GM12878 (cell line): ENCODE results near the gene ABCA3.

Experiments
- BRCA1 ChIP-seq: IDR thresholded peaks from 2 replicates; pipeline ENCODE4 v1.6.1; 2011; ENCODE audit warnings: low read depth, low read length, improper control_type of control experiment
- CTCF ChIP-seq, 3 experiments: IDR thresholded peaks in 2 of 3; conservative IDR thresholded peaks in 1 of 3; 2 replicates each; pipeline ENCODE4 v1.5.1; 2011; ENCODE audit warnings: low read depth in 3 of 3, low read length in 3 of 3, mild to moderate bottlenecking in 3 of 3, control low read depth in 2 of 3, moderate library complexity in 2 of 3, inconsistent platforms in 1 of 3, mixed read lengths in 1 of 3; ENCODE audit not compliant: control insufficient read depth in 2 of 3, insufficient read depth in 1 of 3; ENCODE audit errors: extremely low read depth in 1 of 3
- EP300 ChIP-seq, 2 experiments: fragments of 150-350 bp in 1 of 2; IDR thresholded peaks; 2 replicates each; pipeline ENCODE4 v1.6.1; 2011 to 2012; ENCODE audit warnings: low read depth in 2 of 2, low read length in 2 of 2, borderline replicate concordance in 1 of 2, improper control_type of control experiment in 1 of 2, inconsistent platforms in 1 of 2; ENCODE audit not compliant: control insufficient read depth in 1 of 2
- EZH2 ChIP-seq: IDR thresholded peaks from 2 replicates; pipeline ENCODE4 v1.6.1; 2012; ENCODE audit warnings: low read depth, mild to moderate bottlenecking, control low read depth, inconsistent platforms, low read length, borderline replicate concordance; ENCODE audit not compliant: control insufficient read depth
- POLR2AphosphoS5 ChIP-seq: IDR thresholded peaks from 2 replicates; pipeline ENCODE4 v1.6.1; 2011; ENCODE audit warnings: mild to moderate bottlenecking, low read length, inconsistent platforms
- YY1 ChIP-seq: IDR thresholded peaks from 2 replicates; pipeline ENCODE4 v1.6.1; 2011; ENCODE audit warnings: low read depth, mild to moderate bottlenecking, low read length
- ZNF384 ChIP-seq: IDR thresholded peaks from 2 replicates; pipeline ENCODE4 v1.6.1; 2012; ENCODE audit warnings: low read depth, mild to moderate bottlenecking, low read length, improper control_type of control experiment, borderline replicate concordance

DNA sequence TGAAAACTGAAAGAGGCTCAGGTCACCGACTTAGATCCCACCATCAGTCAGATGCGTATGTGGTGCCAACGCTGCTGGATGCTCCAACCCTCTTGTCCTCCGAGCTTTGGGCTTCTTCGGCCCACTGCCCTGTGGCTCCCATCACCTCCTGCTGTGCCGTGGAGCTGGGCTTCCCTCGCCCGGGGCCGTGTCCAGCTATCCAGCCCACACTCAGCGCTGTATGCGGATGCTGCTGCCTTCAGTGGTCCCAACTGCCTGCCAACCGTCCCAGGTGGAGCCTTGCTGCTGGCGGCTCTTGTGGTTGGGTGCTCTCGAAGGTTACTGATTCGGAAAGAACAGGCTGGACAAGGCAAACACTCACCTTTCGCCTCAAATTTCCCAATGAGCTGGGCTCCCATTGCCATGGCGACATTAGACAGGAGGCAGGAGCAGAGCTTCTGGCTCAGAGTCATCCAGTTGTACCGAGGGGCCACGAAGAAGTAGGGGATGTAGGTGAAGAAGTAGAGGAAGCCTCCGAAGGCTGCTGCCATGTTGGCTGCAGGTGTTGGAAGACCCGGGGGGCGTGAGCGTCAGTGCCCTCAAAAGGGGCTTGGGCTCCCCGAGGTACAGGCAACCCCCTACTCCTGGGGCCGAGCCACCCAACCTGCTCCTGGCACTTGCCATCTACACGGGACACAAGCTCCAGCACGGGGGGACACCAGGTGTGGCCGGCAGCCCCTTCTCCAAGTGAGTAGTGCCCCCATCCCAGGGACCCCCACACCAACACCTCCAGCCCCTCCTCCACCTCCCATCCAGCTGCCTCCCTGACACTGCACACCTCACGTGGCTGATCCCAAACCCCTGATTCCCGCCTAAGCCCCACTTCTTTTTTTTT, 32.2 kb downstream of the ABCA3 start:
- TF ChIP-seq YY1: no peak
- TF ChIP-seq CTCF (IDR thresholded peaks at IDR 0.05 in 2 of 3, conservative IDR thresholded peaks at IDR 0.05 in 1 of 3; ENCODE audit: control insufficient read depth in 2 of 3, extremely low read depth in 1 of 3, insufficient read depth in 1 of 3, low read depth in 3 of 3, low read length in 3 of 3): no peak
- no peak for TF ChIP-seq POLR2AphosphoS5
- TF ChIP-seq EZH2: no peak
- no peak for TF ChIP-seq EP300 (IDR thresholded peaks at IDR 0.05; ENCODE audit: borderline replicate concordance in 1 of 2, control insufficient read depth in 1 of 2, low read depth in 2 of 2, low read length in 2 of 2)
- no peak for TF ChIP-seq ZNF384
- TF ChIP-seq BRCA1: no peak
